ENCODE measurements around the gene SERTM2. TPM values are rescaled to one million over a fixed set of nuclear protein-coding genes. Genes with fewer than 3 reads are reported as not detected.

The SERTM2 gene
- not detected for total RNA-seq

DNA sequence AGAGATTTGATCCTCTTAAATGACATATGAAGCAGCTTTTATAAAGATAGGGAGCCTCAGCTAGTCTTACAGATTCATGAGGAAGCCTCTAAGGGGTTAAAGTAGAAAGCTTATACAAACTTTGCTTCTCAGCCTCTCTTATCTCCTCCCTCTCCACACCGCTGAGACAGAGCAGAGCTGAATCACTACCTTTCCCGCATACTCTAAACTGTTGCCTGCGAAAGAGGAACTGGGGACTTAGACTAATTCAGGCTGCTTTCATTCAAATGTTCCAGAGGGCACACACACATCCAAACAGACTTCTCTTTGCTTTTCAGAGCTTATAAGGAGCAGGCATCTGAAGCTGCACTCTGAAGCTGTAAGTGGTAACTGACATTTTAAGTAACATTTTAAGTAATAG lies at the start of gene SERTM2:
Gene SERTM2 (plus strand): TSS at position 169 of the 400 bp plus-strand sequence. CDS start 7,213 bp downstream, outside the sequence.

Other genes with a start within 250 kb of the SERTM2 start
- gene CAPN6, start 241.2 kb upstream of the SERTM2 start, total RNA-seq = 0.31 TPM
- gene DCX, start 99.5 kb upstream of the SERTM2 start, total RNA-seq = 544 TPM
- gene ALG13, start 169.5 kb downstream of the SERTM2 start, total RNA-seq = 73.9 TPM